Peyer's patch (tissue), 4 donors: ENCODE measurements around the gene PALD1.

Experiments used
- POLR2A ChIP-seq, 2 donors: fragments of 450-650 bp; IDR thresholded peaks; one replicate each; pipeline ENCODE4 v1.5.1; 2017; ENCODE audit warnings: antibody characterized with exemption in 2 of 2, mild to moderate bottlenecking in 2 of 2, moderate library complexity in 2 of 2
- TF ChIP-seq, protein P1 (sequence below), 6 experiments: fragments of 450-650 bp in 4 of 6; fragments of 200-600 bp in 2 of 6; sonication (generic) in 1 of 6; IDR thresholded peaks; one replicate each; pipeline ENCODE4 v1.5.1; 2017 to 2019; ENCODE audit warnings: antibody characterized with exemption in 6 of 6, mild to moderate bottlenecking in 3 of 6, moderate library complexity in 1 of 6

DNA sequence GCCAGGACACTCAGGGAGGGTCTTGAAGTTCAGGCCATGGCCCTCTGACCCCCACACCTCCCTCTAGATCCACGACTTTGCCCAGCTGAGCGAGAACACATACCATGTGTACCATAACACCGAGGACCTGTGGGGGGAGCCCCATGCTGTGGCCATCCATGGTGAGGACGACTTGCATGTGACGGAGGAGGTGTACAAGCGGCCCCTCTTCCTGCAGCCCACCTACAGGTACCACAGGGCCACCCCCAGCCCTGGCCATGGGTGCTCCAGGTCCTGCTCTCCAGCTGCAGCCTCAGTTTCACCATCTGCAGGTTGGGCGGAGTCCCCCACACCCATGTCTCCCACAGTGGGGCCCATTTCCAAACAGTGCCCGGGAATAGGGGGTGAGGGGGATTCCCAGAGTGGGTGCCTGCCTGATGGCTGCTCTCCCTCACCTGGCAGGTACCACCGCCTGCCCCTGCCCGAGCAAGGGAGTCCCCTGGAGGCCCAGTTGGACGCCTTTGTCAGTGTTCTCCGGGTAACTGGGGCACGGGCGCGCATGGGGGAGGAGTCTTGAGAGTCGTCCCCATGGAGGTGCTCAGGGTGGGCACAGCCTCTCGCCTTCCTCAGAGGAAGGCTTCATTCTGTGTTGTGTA, 54.1 kb downstream of the PALD1 start:
- TF ChIP-seq, protein P1, sequence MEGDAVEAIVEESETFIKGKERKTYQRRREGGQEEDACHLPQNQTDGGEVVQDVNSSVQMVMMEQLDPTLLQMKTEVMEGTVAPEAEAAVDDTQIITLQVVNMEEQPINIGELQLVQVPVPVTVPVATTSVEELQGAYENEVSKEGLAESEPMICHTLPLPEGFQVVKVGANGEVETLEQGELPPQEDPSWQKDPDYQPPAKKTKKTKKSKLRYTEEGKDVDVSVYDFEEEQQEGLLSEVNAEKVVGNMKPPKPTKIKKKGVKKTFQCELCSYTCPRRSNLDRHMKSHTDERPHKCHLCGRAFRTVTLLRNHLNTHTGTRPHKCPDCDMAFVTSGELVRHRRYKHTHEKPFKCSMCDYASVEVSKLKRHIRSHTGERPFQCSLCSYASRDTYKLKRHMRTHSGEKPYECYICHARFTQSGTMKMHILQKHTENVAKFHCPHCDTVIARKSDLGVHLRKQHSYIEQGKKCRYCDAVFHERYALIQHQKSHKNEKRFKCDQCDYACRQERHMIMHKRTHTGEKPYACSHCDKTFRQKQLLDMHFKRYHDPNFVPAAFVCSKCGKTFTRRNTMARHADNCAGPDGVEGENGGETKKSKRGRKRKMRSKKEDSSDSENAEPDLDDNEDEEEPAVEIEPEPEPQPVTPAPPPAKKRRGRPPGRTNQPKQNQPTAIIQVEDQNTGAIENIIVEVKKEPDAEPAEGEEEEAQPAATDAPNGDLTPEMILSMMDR (IDR thresholded peaks at IDR 0.05): no peak
- no peak for TF ChIP-seq POLR2A (IDR thresholded peaks at IDR 0.05)
